GM23338 (cell line): ENCODE results near the gene SOHLH1. TPM values are rescaled to one million over a fixed set of nuclear protein-coding genes. Genes with fewer than 3 reads are reported as not detected.

ENCODE experiments used
- ATAC-seq: fragments of 200-7000 bp; cut with Tn5 transposase; 3 replicates; pipeline ENCODE4 v1.9.1; 2020
- DNase-seq: peaks from one replicate; pipeline ENCODE4 v3.0.0-alpha.2; 2015; ENCODE audit warnings: low spot score
- H2AFZ ChIP-seq: fragments of 200-600 bp; sonication (generic); 2 replicates; pipeline ENCODE4 v1.8.0; 2016; ENCODE audit warnings: antibody characterized with exemption, mild to moderate bottlenecking, moderate library complexity
- H3F3A ChIP-seq: fragments of 200-600 bp; sonication (generic); replicated peaks from 2 replicates; pipeline ENCODE4 v1.8.0; 2017; ENCODE audit warnings: antibody characterized with exemption, mixed run types, low read depth
- H3K27ac ChIP-seq: fragments of 200-600 bp; sonication (generic); 2 replicates; pipeline ENCODE4 v1.6.1; 2016; ENCODE audit warnings: low read depth
- H3K27me3 ChIP-seq: fragments of 200-600 bp; sonication (generic); 2 replicates; pipeline ENCODE4 v1.8.0; 2016; ENCODE audit warnings: mild to moderate bottlenecking, mixed run types, moderate library complexity; ENCODE audit not compliant: insufficient read depth
- H3K36me3 ChIP-seq: fragments of 200-600 bp; sonication (generic); 2 replicates; pipeline ENCODE4 v1.8.0; 2016; ENCODE audit warnings: mild to moderate bottlenecking; ENCODE audit not compliant: insufficient read depth
- H3K4me1 ChIP-seq: fragments of 200-600 bp; sonication (generic); 2 replicates; pipeline ENCODE4 v1.8.0; 2016; ENCODE audit warnings: mild to moderate bottlenecking, moderate library complexity; ENCODE audit not compliant: insufficient read depth
- H3K4me2 ChIP-seq: fragments of 200-600 bp; sonication (generic); 2 replicates; pipeline ENCODE4 v1.7.1; 2017; ENCODE audit warnings: mixed run types
- H3K4me3 ChIP-seq: fragments of 200-600 bp; sonication (generic); 2 replicates; pipeline ENCODE4 v1.6.1; 2016; ENCODE audit warnings: mixed run types
- H3K79me2 ChIP-seq: fragments of 200-600 bp; sonication (generic); replicated peaks from 2 replicates; pipeline ENCODE4 v1.8.0; 2017; ENCODE audit warnings: mild to moderate bottlenecking; ENCODE audit not compliant: insufficient read depth
- H3K9me2 ChIP-seq: fragments of 200-600 bp; sonication (generic); 2 replicates; pipeline ENCODE4 v1.8.0; 2017; ENCODE audit not compliant: insufficient read depth
- H4K20me1 ChIP-seq: fragments of 200-600 bp; sonication (generic); replicated peaks from 2 replicates; pipeline ENCODE4 v1.8.0; 2017; ENCODE audit warnings: mild to moderate bottlenecking; ENCODE audit not compliant: insufficient read depth
- H3K27ac Mint-ChIP-seq: 2 replicates; pipeline ENCODE4 v1.8.0; 2020; ENCODE audit warnings: inconsistent platforms, mild to moderate bottlenecking, moderate library complexity, mixed read lengths
- H3K27me3 Mint-ChIP-seq: 3 replicates; pipeline ENCODE4 v1.8.0; 2022; ENCODE audit warnings: low read depth, mild to moderate bottlenecking, moderate library complexity, mixed read lengths, inconsistent platforms; ENCODE audit not compliant: insufficient read depth, poor library complexity
- H3K36me3 Mint-ChIP-seq: 3 replicates; pipeline ENCODE4 v1.8.0; 2021; ENCODE audit warnings: low read depth, mild to moderate bottlenecking, inconsistent platforms, moderate library complexity, mixed read lengths
- H3K4me1 Mint-ChIP-seq: 3 replicates; pipeline ENCODE4 v1.8.0; 2020; ENCODE audit warnings: mild to moderate bottlenecking, inconsistent platforms, mixed read lengths
- H3K4me3 Mint-ChIP-seq: 3 replicates; pipeline ENCODE4 v1.8.0; 2021; ENCODE audit warnings: moderate library complexity, mild to moderate bottlenecking, inconsistent platforms, mixed read lengths
- H3K9me3 Mint-ChIP-seq: 3 replicates; pipeline ENCODE4 v1.8.0; 2020; ENCODE audit warnings: moderate library complexity, mild to moderate bottlenecking, inconsistent platforms, mixed read lengths
- ZNF331 ChIP-seq: fragments of 250-450 bp; sonication (Bioruptor Pico); IDR thresholded peaks from 2 replicates; pipeline ENCODE4 v1.5.0; 2020; ENCODE audit warnings: low read depth, mild to moderate bottlenecking, moderate library complexity
- polyA plus RNA-seq: library from polyadenylated mRNA; unstranded; fragments of >200 nt; fragmentation: Nextera tagmentation; extraction: Ambion mirVana; gene quantifications from 2 replicates; pipeline ENCODE4 v1.2.1, GENCODE V29; 2016
- total RNA-seq: library from RNA; depleted of rRNA; stranded (reverse); fragments of >200 nt; shearing (Covaris generic); gene quantifications from 2 replicates; pipeline ENCODE4 v1.2.3, GENCODE V29; 2014
- TF ChIP-seq, protein P1 (sequence below): fragments of 250-450 bp; sonication (Bioruptor Pico); IDR thresholded peaks from 2 replicates; pipeline ENCODE4 v1.5.0; 2020; ENCODE audit warnings: mild to moderate bottlenecking, moderate library complexity
- TF ChIP-seq, protein P2 (sequence below): IDR thresholded peaks from 2 replicates; pipeline ENCODE4 v1.6.1; 2016; ENCODE audit warnings: antibody characterized with exemption
- TF ChIP-seq, protein P3 (sequence below): IDR thresholded peaks from one replicate; pipeline ENCODE4 v1.6.1; 2018; ENCODE audit warnings: antibody characterized with exemption; ENCODE audit not compliant: unreplicated experiment
- TF ChIP-seq, protein P4 (sequence below), 2 experiments: fragments of 200-600 bp in 1 of 2; sonication (generic) in 1 of 2; conservative IDR thresholded peaks; 2 replicates each; pipeline versions ENCODE4 v1.5.1 to v1.6.1; 2016 to 2017; ENCODE audit warnings: antibody characterized with exemption in 2 of 2, low read depth in 2 of 2, mild to moderate bottlenecking in 2 of 2, moderate library complexity in 1 of 2

SOHLH1 gene
- total and polyA plus RNA-seq, 2 experiments from 2014 or later, result 0.21 TPM; not detected in 1

DNA sequence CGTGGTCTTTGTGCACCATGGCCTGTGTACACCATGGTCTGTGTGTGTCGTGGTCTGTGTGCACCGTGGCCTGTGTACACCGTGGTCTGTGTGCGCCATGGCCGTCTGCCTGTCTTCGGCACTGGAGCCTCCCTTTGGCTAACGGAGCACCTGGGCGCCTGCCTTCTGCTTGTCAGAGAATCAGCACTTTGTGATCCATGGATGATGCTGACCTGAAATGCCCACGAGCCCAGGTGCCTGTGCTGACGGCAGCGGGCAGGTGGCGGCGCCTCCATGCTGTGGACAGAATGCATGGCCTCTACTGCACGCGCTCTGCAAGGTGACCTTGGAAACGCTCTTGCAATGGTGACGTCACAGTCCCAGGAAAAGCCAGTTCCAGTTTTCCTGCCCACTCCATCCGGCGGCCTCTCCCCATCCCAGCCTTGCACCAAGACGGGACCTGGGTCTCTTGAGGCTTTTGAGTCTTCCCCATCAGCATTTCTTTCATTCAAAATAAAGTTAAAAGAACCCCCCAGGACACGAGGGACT, 21.6 kb downstream of the SOHLH1 start (continued):
- TF ChIP-seq, protein P1, sequence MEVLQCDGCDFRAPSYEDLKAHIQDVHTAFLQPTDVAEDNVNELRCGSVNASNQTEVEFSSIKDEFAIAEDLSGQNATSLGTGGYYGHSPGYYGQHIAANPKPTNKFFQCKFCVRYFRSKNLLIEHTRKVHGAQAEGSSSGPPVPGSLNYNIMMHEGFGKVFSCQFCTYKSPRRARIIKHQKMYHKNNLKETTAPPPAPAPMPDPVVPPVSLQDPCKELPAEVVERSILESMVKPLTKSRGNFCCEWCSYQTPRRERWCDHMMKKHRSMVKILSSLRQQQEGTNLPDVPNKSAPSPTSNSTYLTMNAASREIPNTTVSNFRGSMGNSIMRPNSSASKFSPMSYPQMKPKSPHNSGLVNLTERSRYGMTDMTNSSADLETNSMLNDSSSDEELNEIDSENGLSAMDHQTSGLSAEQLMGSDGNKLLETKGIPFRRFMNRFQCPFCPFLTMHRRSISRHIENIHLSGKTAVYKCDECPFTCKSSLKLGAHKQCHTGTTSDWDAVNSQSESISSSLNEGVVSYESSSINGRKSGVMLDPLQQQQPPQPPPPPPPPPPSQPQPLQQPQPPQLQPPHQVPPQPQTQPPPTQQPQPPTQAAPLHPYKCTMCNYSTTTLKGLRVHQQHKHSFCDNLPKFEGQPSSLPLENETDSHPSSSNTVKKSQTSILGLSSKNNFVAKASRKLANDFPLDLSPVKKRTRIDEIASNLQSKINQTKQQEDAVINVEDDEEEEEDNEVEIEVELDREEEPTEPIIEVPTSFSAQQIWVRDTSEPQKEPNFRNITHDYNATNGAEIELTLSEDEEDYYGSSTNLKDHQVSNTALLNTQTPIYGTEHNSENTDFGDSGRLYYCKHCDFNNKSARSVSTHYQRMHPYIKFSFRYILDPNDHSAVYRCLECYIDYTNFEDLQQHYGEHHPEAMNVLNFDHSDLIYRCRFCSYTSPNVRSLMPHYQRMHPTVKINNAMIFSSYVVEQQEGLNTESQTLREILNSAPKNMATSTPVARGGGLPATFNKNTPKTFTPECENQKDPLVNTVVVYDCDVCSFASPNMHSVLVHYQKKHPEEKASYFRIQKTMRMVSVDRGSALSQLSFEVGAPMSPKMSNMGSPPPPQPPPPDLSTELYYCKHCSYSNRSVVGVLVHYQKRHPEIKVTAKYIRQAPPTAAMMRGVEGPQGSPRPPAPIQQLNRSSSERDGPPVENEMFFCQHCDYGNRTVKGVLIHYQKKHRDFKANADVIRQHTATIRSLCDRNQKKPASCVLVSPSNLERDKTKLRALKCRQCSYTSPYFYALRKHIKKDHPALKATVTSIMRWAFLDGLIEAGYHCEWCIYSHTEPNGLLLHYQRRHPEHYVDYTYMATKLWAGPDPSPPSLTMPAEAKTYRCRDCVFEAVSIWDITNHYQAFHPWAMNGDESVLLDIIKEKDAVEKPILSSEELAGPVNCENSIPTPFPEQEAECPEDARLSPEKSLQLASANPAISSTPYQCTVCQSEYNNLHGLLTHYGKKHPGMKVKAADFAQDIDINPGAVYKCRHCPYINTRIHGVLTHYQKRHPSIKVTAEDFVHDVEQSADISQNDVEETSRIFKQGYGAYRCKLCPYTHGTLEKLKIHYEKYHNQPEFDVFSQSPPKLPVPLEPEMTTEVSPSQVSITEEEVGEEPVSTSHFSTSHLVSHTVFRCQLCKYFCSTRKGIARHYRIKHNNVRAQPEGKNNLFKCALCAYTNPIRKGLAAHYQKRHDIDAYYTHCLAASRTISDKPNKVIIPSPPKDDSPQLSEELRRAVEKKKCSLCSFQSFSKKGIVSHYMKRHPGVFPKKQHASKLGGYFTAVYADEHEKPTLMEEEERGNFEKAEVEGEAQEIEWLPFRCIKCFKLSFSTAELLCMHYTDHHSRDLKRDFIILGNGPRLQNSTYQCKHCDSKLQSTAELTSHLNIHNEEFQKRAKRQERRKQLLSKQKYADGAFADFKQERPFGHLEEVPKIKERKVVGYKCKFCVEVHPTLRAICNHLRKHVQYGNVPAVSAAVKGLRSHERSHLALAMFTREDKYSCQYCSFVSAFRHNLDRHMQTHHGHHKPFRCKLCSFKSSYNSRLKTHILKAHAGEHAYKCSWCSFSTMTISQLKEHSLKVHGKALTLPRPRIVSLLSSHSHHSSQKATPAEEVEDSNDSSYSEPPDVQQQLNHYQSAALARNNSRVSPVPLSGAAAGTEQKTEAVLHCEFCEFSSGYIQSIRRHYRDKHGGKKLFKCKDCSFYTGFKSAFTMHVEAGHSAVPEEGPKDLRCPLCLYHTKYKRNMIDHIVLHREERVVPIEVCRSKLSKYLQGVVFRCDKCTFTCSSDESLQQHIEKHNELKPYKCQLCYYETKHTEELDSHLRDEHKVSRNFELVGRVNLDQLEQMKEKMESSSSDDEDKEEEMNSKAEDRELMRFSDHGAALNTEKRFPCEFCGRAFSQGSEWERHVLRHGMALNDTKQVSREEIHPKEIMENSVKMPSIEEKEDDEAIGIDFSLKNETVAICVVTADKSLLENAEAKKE (CRISPR knock-in tag), result no peak

DNA sequence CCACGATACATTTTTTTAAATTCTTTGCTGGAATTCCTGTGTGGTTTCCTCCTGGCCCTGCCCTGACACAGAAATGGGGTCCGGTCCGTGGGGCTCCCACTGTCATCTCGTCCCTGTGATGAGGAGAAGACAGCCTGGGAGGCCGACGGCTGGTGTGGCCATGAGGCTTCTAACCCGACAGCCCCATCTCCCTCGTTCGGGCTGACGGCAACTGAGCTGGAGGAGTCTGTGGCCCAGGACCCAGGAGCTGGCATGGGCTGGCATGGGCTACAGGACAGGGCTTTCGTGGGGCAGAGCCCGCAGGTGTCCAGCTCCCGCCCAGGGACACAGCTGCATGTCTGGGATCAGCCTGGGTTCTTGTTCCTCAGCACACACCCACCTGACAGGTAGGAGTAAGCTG, 22.4 kb downstream of the SOHLH1 start:
- peaks cover 4% of the 10 kb centered on the region for H3K27me3 Mint-ChIP-seq

More for the DNA sequence above, 22.4 kb downstream of the SOHLH1 start:
- no peaks in the 10 kb centered on the region for H3K36me3 Mint-ChIP-seq
- H3K4me1 ChIP-seq, result no peaks in the 10 kb centered on the region; the same call in 1 of the 2 replicates
- H2AFZ ChIP-seq, result no peak overlapping the region
- no peaks in the 10 kb centered on the region for H4K20me1 ChIP-seq
- no peak overlapping the region for H3K4me3 ChIP-seq
- TF ChIP-seq, protein P2, sequence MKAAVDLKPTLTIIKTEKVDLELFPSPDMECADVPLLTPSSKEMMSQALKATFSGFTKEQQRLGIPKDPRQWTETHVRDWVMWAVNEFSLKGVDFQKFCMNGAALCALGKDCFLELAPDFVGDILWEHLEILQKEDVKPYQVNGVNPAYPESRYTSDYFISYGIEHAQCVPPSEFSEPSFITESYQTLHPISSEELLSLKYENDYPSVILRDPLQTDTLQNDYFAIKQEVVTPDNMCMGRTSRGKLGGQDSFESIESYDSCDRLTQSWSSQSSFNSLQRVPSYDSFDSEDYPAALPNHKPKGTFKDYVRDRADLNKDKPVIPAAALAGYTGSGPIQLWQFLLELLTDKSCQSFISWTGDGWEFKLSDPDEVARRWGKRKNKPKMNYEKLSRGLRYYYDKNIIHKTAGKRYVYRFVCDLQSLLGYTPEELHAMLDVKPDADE, result no peak
- no peak for TF ChIP-seq ZNF331 (CRISPR knock-in tag)
- TF ChIP-seq, protein P3, sequence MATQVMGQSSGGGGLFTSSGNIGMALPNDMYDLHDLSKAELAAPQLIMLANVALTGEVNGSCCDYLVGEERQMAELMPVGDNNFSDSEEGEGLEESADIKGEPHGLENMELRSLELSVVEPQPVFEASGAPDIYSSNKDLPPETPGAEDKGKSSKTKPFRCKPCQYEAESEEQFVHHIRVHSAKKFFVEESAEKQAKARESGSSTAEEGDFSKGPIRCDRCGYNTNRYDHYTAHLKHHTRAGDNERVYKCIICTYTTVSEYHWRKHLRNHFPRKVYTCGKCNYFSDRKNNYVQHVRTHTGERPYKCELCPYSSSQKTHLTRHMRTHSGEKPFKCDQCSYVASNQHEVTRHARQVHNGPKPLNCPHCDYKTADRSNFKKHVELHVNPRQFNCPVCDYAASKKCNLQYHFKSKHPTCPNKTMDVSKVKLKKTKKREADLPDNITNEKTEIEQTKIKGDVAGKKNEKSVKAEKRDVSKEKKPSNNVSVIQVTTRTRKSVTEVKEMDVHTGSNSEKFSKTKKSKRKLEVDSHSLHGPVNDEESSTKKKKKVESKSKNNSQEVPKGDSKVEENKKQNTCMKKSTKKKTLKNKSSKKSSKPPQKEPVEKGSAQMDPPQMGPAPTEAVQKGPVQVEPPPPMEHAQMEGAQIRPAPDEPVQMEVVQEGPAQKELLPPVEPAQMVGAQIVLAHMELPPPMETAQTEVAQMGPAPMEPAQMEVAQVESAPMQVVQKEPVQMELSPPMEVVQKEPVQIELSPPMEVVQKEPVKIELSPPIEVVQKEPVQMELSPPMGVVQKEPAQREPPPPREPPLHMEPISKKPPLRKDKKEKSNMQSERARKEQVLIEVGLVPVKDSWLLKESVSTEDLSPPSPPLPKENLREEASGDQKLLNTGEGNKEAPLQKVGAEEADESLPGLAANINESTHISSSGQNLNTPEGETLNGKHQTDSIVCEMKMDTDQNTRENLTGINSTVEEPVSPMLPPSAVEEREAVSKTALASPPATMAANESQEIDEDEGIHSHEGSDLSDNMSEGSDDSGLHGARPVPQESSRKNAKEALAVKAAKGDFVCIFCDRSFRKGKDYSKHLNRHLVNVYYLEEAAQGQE, result no peak
- TF ChIP-seq, protein P4, sequence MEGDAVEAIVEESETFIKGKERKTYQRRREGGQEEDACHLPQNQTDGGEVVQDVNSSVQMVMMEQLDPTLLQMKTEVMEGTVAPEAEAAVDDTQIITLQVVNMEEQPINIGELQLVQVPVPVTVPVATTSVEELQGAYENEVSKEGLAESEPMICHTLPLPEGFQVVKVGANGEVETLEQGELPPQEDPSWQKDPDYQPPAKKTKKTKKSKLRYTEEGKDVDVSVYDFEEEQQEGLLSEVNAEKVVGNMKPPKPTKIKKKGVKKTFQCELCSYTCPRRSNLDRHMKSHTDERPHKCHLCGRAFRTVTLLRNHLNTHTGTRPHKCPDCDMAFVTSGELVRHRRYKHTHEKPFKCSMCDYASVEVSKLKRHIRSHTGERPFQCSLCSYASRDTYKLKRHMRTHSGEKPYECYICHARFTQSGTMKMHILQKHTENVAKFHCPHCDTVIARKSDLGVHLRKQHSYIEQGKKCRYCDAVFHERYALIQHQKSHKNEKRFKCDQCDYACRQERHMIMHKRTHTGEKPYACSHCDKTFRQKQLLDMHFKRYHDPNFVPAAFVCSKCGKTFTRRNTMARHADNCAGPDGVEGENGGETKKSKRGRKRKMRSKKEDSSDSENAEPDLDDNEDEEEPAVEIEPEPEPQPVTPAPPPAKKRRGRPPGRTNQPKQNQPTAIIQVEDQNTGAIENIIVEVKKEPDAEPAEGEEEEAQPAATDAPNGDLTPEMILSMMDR (conservative IDR thresholded peaks at IDR 0.05; ENCODE audit: low read depth in 2 of 2), result no peak
- H3K4me3 Mint-ChIP-seq, result no peak overlapping the region
- no peaks in the 10 kb centered on the region for H3K27me3 ChIP-seq
- no peaks in the 10 kb centered on the region for H3K9me2 ChIP-seq
- no peak overlapping the region for H3K27ac Mint-ChIP-seq
- H3K27ac ChIP-seq, result no peak overlapping the region
- peaks cover 4% of the 10 kb centered on the region; the same call in 1 of the 3 replicates for H3K9me3 Mint-ChIP-seq
- no peak overlapping the region for H3K4me2 ChIP-seq
- no peaks in the 10 kb centered on the region for H3K79me2 ChIP-seq
- peaks cover 8% of the 10 kb centered on the region for H3K4me1 Mint-ChIP-seq
- ATAC-seq (no peak), DNase-seq (no peak)
- no peaks in the 10 kb centered on the region for H3F3A ChIP-seq
- H3K36me3 ChIP-seq, result no peaks in the 10 kb centered on the region
